ENCODE data around the gene LAT.
"Not testable (repeated sequence)": the region's sequence is repeated elsewhere in the genome, so short reads cannot be mapped to it uniquely, and the experiment has no call there.

The LAT gene

GRCh38 chr16:28980330-28980729 lies 4.5 kb upstream of the LAT start:
- not testable (repeated sequence) for DNase-seq

GRCh38 chr16:28980929-28981328 lies 3.9 kb upstream of the LAT start:
- no peak for DNase-seq

GRCh38 chr16:28981517-28981916 lies 3.3 kb upstream of the LAT start:
- DNase-seq, result peak; percentile 49

GRCh38 chr16:28982418-28982817 lies 2.4 kb upstream of the LAT start:
- no peak for DNase-seq

- DNase-seq, result no peak
Measured at GRCh38 chr16:28982949-28983348, 1.9 kb upstream of the LAT start.

- no peak for DNase-seq
Measured at GRCh38 chr16:28983644-28984043, 1.2 kb upstream of the LAT start.

GRCh38 chr16:28984091-28984490 lies 761 bp upstream of the LAT start:
- DNase-seq, result no peak

- no peak for DNase-seq
Measured at GRCh38 chr16:28985211-28986041, 574 bp downstream of the LAT start.

GRCh38 chr16:28986046-28986445 lies 1.2 kb downstream of the LAT start:
- no peak for DNase-seq

GRCh38 chr16:28986492-28986891 lies 1.6 kb downstream of the LAT start:
- DNase-seq, result no peak

GRCh38 chr16:28987170-28987853 lies 2.5 kb downstream of the LAT start:
- DNase-seq, result no peak

GRCh38 chr16:28989363-28989762 lies 4.5 kb downstream of the LAT start:
- no peak for DNase-seq

GRCh38 chr16:28990375-28991040 lies 5.7 kb downstream of the LAT start:
- peak; percentile 71 for DNase-seq

- DNase-seq, result no peak
Measured at GRCh38 chr16:28991687-28992086, 6.8 kb downstream of the LAT start.

- no peak for DNase-seq
Measured at GRCh38 chr16:28992496-28992895, 7.6 kb downstream of the LAT start.

GRCh38 chr16:28998837-28999236 lies 14.0 kb downstream of the LAT start:
- no peak for DNase-seq

GRCh38 chr16:28999577-28999976 lies 14.7 kb downstream of the LAT start:
- no peak for DNase-seq

GRCh38 chr16:29000019-29000418 lies 15.2 kb downstream of the LAT start:
- DNase-seq, result no peak

GRCh38 chr16:29004496-29005139 lies 19.8 kb downstream of the LAT start:
- not testable (repeated sequence) for DNase-seq

GRCh38 chr16:29007730-29008593 lies 23.1 kb downstream of the LAT start:
- peak; percentile 68 for DNase-seq

- no peak for DNase-seq
Measured at GRCh38 chr16:29009050-29009837, 24.4 kb downstream of the LAT start.

GRCh38 chr16:29009838-29010166 lies 24.9 kb downstream of the LAT start:
- no peak for DNase-seq

All from activated CD8-positive, alpha-beta memory T cell treated with anti-CD3 and anti-CD28 coated beads, Interleukin-2, amount 50 U/mL, for 4 hours (primary cell).